Measurements from ENCODE around the gene FAM107A. TPM values are rescaled to one million over a fixed set of nuclear protein-coding genes. Genes with fewer than 3 reads are reported as not detected.
"Not testable (repeated sequence)": the region's sequence is repeated elsewhere in the genome, so short reads cannot be mapped to it uniquely, and the experiment has no call there.

The FAM107A gene
- total RNA-seq, 1 donor from 2014 or later, result not detected

DNA sequence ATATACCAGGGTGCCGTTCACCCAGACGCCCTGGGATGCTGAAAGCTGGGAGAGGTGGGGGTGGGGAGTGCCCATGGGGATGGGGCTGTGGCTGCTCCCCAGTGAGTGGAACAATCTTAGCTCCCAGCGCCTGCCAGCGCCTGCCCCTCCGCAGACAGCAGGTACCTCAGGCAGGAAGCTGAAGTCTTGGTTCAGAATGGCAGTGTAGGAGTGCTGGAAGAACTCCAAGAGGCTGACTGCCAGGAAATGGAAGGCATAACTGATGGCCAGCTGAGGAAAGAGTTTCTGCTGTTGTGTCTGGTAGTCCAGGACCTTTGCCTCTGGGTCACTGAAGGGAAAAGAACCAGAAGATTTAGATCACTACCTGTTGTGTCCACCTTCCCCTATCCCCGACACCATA is 48.6 kb downstream of the FAM107A start:
- ChIA-PET CTCF (interaction anchor here (0.8 to 1.5 kb wide), 3 partner anchors 9 to 220 kb away, joined by 3 to 4 read pairs (median 3); partner anchors contain the start of gene KCTD6), POLR2A (no interaction called here)
- Mint-ChIP-seq H3K27ac (no peak overlapping the region), H3K36me3 (ENCODE audit: low read depth) (no peaks in the 10 kb centered on the region), H3K27me3 (no peaks in the 10 kb centered on the region), H3K4me1 (peaks cover 7% of the 10 kb centered on the region), H3K9me3 (no peaks in the 10 kb centered on the region), H3K4me3 (no peak overlapping the region)
- no peak for DNase-seq
- intact Hi-C loops (cut with micrococcal nuclease), result no loop called here
- no peak for ATAC-seq (ENCODE audit: low read depth)
- TF ChIP-seq, protein P1, sequence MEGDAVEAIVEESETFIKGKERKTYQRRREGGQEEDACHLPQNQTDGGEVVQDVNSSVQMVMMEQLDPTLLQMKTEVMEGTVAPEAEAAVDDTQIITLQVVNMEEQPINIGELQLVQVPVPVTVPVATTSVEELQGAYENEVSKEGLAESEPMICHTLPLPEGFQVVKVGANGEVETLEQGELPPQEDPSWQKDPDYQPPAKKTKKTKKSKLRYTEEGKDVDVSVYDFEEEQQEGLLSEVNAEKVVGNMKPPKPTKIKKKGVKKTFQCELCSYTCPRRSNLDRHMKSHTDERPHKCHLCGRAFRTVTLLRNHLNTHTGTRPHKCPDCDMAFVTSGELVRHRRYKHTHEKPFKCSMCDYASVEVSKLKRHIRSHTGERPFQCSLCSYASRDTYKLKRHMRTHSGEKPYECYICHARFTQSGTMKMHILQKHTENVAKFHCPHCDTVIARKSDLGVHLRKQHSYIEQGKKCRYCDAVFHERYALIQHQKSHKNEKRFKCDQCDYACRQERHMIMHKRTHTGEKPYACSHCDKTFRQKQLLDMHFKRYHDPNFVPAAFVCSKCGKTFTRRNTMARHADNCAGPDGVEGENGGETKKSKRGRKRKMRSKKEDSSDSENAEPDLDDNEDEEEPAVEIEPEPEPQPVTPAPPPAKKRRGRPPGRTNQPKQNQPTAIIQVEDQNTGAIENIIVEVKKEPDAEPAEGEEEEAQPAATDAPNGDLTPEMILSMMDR (IDR thresholded peaks at IDR 0.05), result no peak

DNA sequence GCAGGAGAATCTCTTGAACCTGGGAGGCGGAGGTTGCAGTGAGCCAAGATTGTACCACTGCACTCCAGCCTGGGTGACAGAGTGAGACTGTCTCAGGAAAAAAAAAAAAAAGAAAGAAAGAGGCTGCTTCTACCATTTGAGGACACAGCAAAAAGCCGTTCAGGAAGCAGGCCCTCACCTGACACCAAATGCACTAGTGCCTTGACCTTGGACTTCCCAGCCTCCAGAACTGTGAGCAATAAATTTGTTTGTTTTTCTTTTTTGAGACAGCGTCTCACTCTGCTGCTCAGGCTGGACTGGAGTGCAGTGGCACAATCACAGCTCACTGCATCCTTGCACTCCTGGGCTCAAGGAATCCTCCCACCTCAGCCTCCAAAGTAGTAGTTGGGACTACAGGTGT is 49.8 kb downstream of the FAM107A start:
- H3K27ac Mint-ChIP-seq; H3K27me3 Mint-ChIP-seq; intact Hi-C loops (cut with micrococcal nuclease); ATAC-seq (ENCODE audit: low read depth); H3K4me1 Mint-ChIP-seq; H3K9me3 Mint-ChIP-seq; H3K4me3 Mint-ChIP-seq; H3K36me3 Mint-ChIP-seq (ENCODE audit: low read depth); DNase-seq: not testable (repeated sequence)
- ChIA-PET CTCF (interaction anchor here (1.0 kb wide), 1 partner anchor 11 kb away, joined by 4 read pairs; no protein-coding TSS in a partner anchor), POLR2A (interaction anchor here (0.6 kb wide), 1 partner anchor 332 kb away, joined by 3 read pairs; no protein-coding TSS in a partner anchor)

DNA sequence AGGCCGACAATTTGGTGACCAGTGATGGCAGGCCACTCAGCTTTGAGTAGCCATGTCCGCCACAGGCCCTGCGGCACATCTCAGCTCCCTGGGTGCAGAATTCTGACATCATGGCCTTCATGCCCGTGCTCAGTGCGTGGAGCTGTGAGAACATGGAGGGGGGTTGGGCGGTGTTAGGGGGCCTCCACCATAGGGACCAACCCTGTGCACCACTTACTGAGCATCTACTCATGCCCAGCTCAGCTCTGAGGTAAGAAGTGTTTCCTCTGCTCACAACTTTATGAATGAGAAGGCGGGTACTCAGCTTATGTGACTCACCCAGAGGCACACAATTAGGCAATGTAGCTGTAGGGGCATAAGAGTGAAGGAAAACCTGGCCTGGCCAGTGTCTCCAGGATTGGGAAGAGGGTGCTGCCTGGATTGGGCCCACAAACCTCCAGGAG is 50.7 kb downstream of the FAM107A start:
- Mint-ChIP-seq H3K27ac (no peak overlapping the region), H3K4me3 (no peak overlapping the region), H3K9me3 (no peaks in the 10 kb centered on the region), H3K36me3 (ENCODE audit: low read depth) (no peaks in the 10 kb centered on the region), H3K4me1 (no peaks in the 10 kb centered on the region), H3K27me3 (no peaks in the 10 kb centered on the region)
- intact Hi-C loops (cut with micrococcal nuclease), result no loop called here
- CTCF ChIA-PET, result interaction anchor here (0.9 to 1.3 kb wide), 2 partner anchors 111 to 220 kb away, joined by 3 to 4 read pairs; partner anchors contain the start of genes HTD2 and RPP14
- POLR2A ChIA-PET, result interaction anchor here (0.6 kb wide), 1 partner anchor 331 kb away, joined by 3 read pairs; no protein-coding TSS in a partner anchor
- no peak for ATAC-seq (ENCODE audit: low read depth)
- TF ChIP-seq, protein P1 (IDR thresholded peaks at IDR 0.05), result no peak
- DNase-seq, result no peak

DNA sequence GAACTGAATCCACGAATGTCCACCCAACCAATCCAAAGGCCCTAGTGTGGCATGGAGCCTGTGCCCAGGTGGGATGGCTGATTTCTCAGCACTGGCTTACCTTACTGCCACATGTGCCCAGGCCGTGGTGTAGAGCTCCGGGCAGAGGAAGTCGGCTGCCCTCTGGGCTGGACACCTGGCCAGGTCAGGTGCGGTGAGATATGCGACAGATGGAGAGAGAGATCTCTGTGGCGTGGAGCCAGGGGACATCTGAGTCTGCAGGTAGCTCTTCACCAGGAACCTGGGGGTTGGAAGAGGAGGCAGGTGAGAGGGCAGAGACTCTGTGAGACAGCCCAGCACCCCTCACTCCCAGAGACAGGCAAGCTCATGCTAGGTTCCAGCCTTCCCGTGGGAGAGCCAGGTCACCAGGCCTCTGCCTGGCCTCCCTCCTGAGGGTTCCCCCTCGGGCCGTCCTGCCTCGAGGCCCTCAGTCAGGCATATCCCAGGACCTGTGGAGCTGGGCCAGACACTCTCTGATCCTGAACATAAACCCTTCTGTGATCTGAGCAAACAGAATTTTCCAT is 52.8 kb downstream of the FAM107A start:
- ChIA-PET CTCF (no interaction called here), POLR2A (no interaction called here)
- TF ChIP-seq, protein P1 (IDR thresholded peaks at IDR 0.05), result no peak
- Mint-ChIP-seq H3K4me1 (no peaks in the 10 kb centered on the region), H3K4me3 (no peak overlapping the region), H3K27me3 (no peaks in the 10 kb centered on the region), H3K9me3 (no peaks in the 10 kb centered on the region), H3K27ac (no peak overlapping the region), H3K36me3 (ENCODE audit: low read depth) (no peaks in the 10 kb centered on the region)
- intact Hi-C loops (cut with micrococcal nuclease), result no loop called here
- ATAC-seq (ENCODE audit: low read depth) (no peak), DNase-seq (no peak)

DNA sequence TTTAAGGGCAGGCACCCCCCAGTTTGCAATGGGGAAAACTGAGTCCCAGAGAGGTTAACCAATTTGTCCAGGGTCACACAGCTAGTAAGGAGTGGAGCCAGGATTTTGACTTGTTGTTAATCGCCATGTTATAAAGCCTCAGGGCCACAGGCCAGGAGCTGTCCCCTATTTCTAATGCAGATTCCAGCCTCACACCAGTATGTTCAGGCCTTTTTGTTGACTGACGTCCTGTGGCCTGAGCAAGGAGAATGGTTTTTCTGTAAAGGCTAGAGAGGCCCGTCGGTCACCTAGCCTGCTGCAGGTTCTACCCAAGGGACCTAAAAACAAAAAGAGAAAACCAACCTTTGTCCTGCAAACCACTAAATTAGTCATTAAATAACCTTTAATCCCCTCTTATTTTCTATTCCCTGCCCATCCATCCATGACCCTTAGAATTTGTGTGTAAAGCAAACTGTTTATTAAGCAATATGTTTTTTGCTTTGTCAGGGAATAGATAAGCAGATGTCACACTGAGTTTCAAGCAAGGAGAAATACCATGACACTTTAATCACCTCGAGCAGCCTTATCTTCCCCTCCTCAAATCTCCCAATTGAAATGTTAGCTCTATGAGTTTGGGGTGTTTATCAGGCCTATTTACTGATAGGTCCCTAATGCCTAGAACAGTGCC is 54.3 kb downstream of the FAM107A start:
- Mint-ChIP-seq H3K27me3 (no peaks in the 10 kb centered on the region), H3K9me3 (no peaks in the 10 kb centered on the region), H3K4me3 (no peak overlapping the region), H3K4me1 (no peaks in the 10 kb centered on the region), H3K27ac (no peak overlapping the region), H3K36me3 (ENCODE audit: low read depth) (no peaks in the 10 kb centered on the region)
- intact Hi-C loops (cut with micrococcal nuclease), result no loop called here
- ChIA-PET POLR2A (no interaction called here), CTCF (no interaction called here)
- TF ChIP-seq, protein P1 (IDR thresholded peaks at IDR 0.05), result no peak
- ATAC-seq (ENCODE audit: low read depth), result no peak
- no peak for DNase-seq
